ENCODE results near the gene XXYLT1. TPM values are rescaled to one million over a fixed set of nuclear protein-coding genes. Genes with fewer than 3 reads are reported as not detected.

The XXYLT1 gene
- total and polyA plus RNA-seq, 9 of the 15 experiments (the other 6 are each of a cell fraction or from before 2014, with no cell fraction given) = 1.9 to 18.9 (median 15.0) TPM

DNA sequence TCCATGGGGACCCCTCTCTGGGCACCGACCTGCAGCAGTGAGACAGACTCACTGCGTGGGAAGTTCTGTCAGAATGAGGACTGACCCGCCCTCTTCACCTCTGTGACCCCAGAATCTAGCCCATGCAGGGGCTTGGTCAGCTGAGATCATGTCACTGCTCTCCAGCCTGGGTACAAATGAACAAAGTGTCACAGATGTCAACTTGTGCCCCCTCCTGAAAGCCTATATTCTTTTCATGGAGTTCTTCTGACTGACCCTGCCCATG, 210.8 kb downstream of the XXYLT1 start:
- Histone ChIP-seq H4K20me1 (replicated peaks; ENCODE audit: control insufficient read depth, insufficient read depth, low read length) (no peaks in the 10 kb centered on the region), H3K4me2 (ENCODE audit: insufficient read depth, low read length) (no peak overlapping the region), H3K9me1 (ENCODE audit: control insufficient read depth, insufficient read depth, low read length) (no peaks in the 10 kb centered on the region), H3K27ac (ENCODE audit: extremely low read depth, low read depth, low read length) (no peak overlapping the region), H2AFZ (ENCODE audit: low read depth, low read length) (no peak overlapping the region), H3K36me3 (ENCODE audit: control insufficient read depth, insufficient read depth, low read length) (no peaks in the 10 kb centered on the region), H3K4me3 (no peak overlapping the region), H3K27me3 (ENCODE audit: control insufficient read depth in 2 of 2, insufficient read depth in 2 of 2, low read length in 2 of 2) (peaks cover 31 to 65% of the 10 kb centered on the region in 2 experiments; a peak in 3 of 5 replicates), H3K4me1 (replicated peaks in 1 of 2; ENCODE audit: control insufficient read depth in 2 of 2, insufficient read depth in 2 of 2, low read length in 2 of 2) (peaks cover 0 to 13% of the 10 kb centered on the region in 2 experiments; a peak in 2 of 5 replicates), H3K79me2 (ENCODE audit: control insufficient read depth, insufficient read depth, low read length) (no peaks in the 10 kb centered on the region), H3K9me3 (replicated peaks; ENCODE audit: control insufficient read depth, insufficient read depth, low read depth, low read length) (no peaks in the 10 kb centered on the region), H3K9ac (ENCODE audit: insufficient read depth in 1 of 2, low read depth in 2 of 2, low read length in 2 of 2) (no peak overlapping the region)
- no TSS peak for BruUV-seq (replicated peaks)
- DNase-seq (ENCODE audit: extremely low read depth in 1 of 4, low spot score in 3 of 4) = no peak
- POLR2A ChIA-PET = interaction anchor here (1.1 kb wide), 1 partner anchor 64 kb away, joined by 3 read pairs; no protein-coding TSS in a partner anchor
- ATAC-seq = no peak
- intact Hi-C loops (cut with micrococcal nuclease) (no loop called here), in situ Hi-C loops (cut with MboI) (no loop called here)
- 8% methylated on average over 3 of the region's 3 CpGs for WGBS (ENCODE audit: insufficient coverage, low coverage, missing lambda C conversion rate)
- CTCF ChIA-PET (ENCODE audit: low intra/inter-chr PET ratio) = no interaction called here
- no peak for FAIRE-seq
- TF ChIP-seq SIX5 (IDR thresholded peaks at IDR 0.05; ENCODE audit: borderline replicate concordance in 1 of 2, insufficient read depth in 1 of 2, low read depth in 1 of 2, low read length in 2 of 2) = no peak
- TF ChIP-seq ZNF398 (CRISPR knock-in tag; IDR thresholded peaks at IDR 0.05) = no peak
- TF ChIP-seq ZNF507 (tag; conservative IDR thresholded peaks at IDR 0.05) = no peak
- TF ChIP-seq, protein P1, sequence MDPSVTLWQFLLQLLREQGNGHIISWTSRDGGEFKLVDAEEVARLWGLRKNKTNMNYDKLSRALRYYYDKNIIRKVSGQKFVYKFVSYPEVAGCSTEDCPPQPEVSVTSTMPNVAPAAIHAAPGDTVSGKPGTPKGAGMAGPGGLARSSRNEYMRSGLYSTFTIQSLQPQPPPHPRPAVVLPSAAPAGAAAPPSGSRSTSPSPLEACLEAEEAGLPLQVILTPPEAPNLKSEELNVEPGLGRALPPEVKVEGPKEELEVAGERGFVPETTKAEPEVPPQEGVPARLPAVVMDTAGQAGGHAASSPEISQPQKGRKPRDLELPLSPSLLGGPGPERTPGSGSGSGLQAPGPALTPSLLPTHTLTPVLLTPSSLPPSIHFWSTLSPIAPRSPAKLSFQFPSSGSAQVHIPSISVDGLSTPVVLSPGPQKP (CRISPR knock-in tag; IDR thresholded peaks at IDR 0.05) = no peak
- no peak for TF ChIP-seq ZNF584 (CRISPR knock-in tag; IDR thresholded peaks at IDR 0.05; ENCODE audit: low read depth)
- TF ChIP-seq STAT5B (CRISPR knock-in tag; IDR thresholded peaks at IDR 0.05) = no peak
- TF ChIP-seq RAD51 (IDR thresholded peaks at IDR 0.05; ENCODE audit: borderline replicate concordance, low read depth) = no peak
- TF ChIP-seq ZFP36 (IDR thresholded peaks at IDR 0.05; ENCODE audit: low read depth, low read length, partially characterized antibody) = no peak
- TF ChIP-seq LARP7 (IDR thresholded peaks at IDR 0.05) = no peak
- no peak for TF ChIP-seq IRF2 (CRISPR knock-in tag; IDR thresholded peaks at IDR 0.05)
- TF ChIP-seq FOXA3 (CRISPR knock-in tag; conservative IDR thresholded peaks at IDR 0.05 in 1 of 2, IDR thresholded peaks at IDR 0.05 in 1 of 2) = no peak
- TF ChIP-seq YBX1 (IDR thresholded peaks at IDR 0.05) = no peak
- no peak for TF ChIP-seq GTF2F1 (IDR thresholded peaks at IDR 0.05; ENCODE audit: low read depth, low read length)
- TF ChIP-seq, protein P2, sequence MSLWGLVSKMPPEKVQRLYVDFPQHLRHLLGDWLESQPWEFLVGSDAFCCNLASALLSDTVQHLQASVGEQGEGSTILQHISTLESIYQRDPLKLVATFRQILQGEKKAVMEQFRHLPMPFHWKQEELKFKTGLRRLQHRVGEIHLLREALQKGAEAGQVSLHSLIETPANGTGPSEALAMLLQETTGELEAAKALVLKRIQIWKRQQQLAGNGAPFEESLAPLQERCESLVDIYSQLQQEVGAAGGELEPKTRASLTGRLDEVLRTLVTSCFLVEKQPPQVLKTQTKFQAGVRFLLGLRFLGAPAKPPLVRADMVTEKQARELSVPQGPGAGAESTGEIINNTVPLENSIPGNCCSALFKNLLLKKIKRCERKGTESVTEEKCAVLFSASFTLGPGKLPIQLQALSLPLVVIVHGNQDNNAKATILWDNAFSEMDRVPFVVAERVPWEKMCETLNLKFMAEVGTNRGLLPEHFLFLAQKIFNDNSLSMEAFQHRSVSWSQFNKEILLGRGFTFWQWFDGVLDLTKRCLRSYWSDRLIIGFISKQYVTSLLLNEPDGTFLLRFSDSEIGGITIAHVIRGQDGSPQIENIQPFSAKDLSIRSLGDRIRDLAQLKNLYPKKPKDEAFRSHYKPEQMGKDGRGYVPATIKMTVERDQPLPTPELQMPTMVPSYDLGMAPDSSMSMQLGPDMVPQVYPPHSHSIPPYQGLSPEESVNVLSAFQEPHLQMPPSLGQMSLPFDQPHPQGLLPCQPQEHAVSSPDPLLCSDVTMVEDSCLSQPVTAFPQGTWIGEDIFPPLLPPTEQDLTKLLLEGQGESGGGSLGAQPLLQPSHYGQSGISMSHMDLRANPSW (CRISPR knock-in tag; IDR thresholded peaks at IDR 0.05) = no peak
- TF ChIP-seq GABPB1 (CRISPR knock-in tag; IDR thresholded peaks at IDR 0.05) = no peak
- TF ChIP-seq BRCA1 (IDR thresholded peaks at IDR 0.05) = no peak
- TF ChIP-seq BRCA1 (CRISPR knock-in tag; IDR thresholded peaks at IDR 0.05) = no peak
- no peak for TF ChIP-seq GABPA (tag; conservative IDR thresholded peaks at IDR 0.05; ENCODE audit: low read depth)

Data from K562 (cell line).